Right lobe of liver (tissue), 6 donors: ENCODE measurements around the gene TMEM151B. TPM values are rescaled to one million over a fixed set of nuclear protein-coding genes. Genes with fewer than 3 reads are reported as not detected.
"Not testable (repeated sequence)": the region's sequence is repeated elsewhere in the genome, so short reads cannot be mapped to it uniquely, and the experiment has no call there.

Experiments used
- ATAC-seq, 4 donors: fragments of 200-7000 bp; cut with Tn5 transposase; one replicate each; pipeline ENCODE4 v1.9.1; 2020; ENCODE audit warnings: mild to moderate bottlenecking in 4 of 4, moderate library complexity in 4 of 4
- DNase-seq, 3 donors: peaks; one replicate each; pipeline ENCODE4 v3.0.0-alpha.2; 2020
- H3K27ac ChIP-seq, 3 donors: fragments of 200-600 bp; one replicate each; pipeline ENCODE4 v1.8.0; 2022
- H3K27me3 ChIP-seq, 2 donors: fragments of 200-600 bp; one replicate each; pipeline ENCODE4 v1.8.0; 2022
- H3K36me3 ChIP-seq, 4 donors: fragments of 200-600 bp; sonication (generic) in 1 of 4; one replicate each; pipeline versions ENCODE4 v1.5.1 to v1.8.0; 2017 to 2022; ENCODE audit warnings: control low read depth in 1 of 4
- H3K4me1 ChIP-seq, 4 donors: fragments of 200-600 bp; sonication (generic) in 1 of 4; one replicate each; pipeline versions ENCODE4 v1.5.1 to v1.8.0; 2017 to 2022; ENCODE audit warnings: control low read depth in 1 of 4
- H3K4me3 ChIP-seq, 3 donors: fragments of 200-600 bp; one replicate each; pipeline ENCODE4 v1.8.0; 2022
- H3K9me3 ChIP-seq, 4 donors: fragments of 200-600 bp; sonication (generic) in 1 of 4; one replicate each; pipeline versions ENCODE4 v1.5.1 to v1.8.0; 2017 to 2022; ENCODE audit warnings: control low read depth in 1 of 4
- CTCF ChIP-seq, 4 donors: fragments of 200-600 bp in 3 of 4; fragments of 450-650 bp in 1 of 4; IDR thresholded peaks; one replicate each; pipeline versions ENCODE4 v1.5.1 to v1.8.0; 2016 to 2022; ENCODE audit warnings: antibody characterized with exemption in 4 of 4, mild to moderate bottlenecking in 2 of 4
- POLR2A ChIP-seq: fragments of 450-650 bp; IDR thresholded peaks from one replicate; pipeline ENCODE4 v1.6.1; 2017; ENCODE audit warnings: antibody characterized with exemption, mild to moderate bottlenecking
- WGBS: methylation state at CpG from one replicate; pipeline ENCODE4 v1.1.6; 2018; ENCODE audit warnings: low coverage, low lambda C conversion rate; ENCODE audit not compliant: insufficient coverage; ENCODE audit errors: missing lambda C conversion rate; 5-methylcytosine and 5-hydroxymethylcytosine counted together
- intact Hi-C, 2 donors: fragments of 100-400 bp; cut with DNase I; formaldehyde crosslinking; loops; one replicate each; pipeline versions ENCODE4 v1.11.2 to v1.14.1; 2022
- total RNA-seq, 6 experiments: library from RNA; depleted of rRNA in 2 of 6; stranded (reverse); fragments of >200 nt in 2 of 6; fragmentation: NEBNext Ultra II Directional in 3 of 6; extraction: Animal tissue kit (Norgen Biotek cat#: 25700) in 3 of 6; gene quantifications; one replicate each; pipeline versions ENCODE4 v1.1.0 to v1.2.4, GENCODE V29; 2016 to 2023
- donor health status: DM: no; HTN: yes; CAD: no.
- donor health status: DM: no; HTN: no; CAD: no.
- donor health status: DM: no; HTN: no; CAD: no.
- donor health status: DM: no; HTN: yes; CAD: no.
- donor health status: DM: no; HTN: yes; CAD: no.

The TMEM151B gene
- total RNA-seq, 6 experiments from 2014 or later, result not detected

DNA sequence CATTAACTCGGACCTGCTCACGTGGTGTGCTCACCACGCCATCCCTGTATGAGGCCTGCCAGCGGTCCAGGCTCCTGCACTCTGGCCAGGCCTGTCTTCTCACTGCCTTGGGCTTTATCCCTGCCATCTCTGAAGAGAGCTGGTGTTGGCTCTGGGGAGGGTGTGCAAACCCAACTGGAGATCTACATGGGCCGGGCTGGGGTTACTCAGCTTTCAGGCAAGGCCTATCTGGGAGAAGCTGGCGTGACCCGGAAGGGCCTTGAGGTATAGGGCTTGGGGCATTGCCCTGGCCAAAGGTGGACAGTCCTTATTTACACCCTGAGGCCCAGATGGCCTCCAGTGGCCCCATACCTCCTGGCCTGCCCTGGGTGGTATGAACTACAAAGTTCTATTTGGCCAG, 41.8 kb upstream of the TMEM151B start:
- TF ChIP-seq CTCF (IDR thresholded peaks at IDR 0.05), result no peak
- no peak for TF ChIP-seq POLR2A
- DNase-seq (peak; percentile 73 to 91 (median 87)), ATAC-seq (peak; percentile 57 to 69 (median 62))
- peak overlapping the region; percentile 23 to 77 (median 32) for H3K27ac ChIP-seq
- no peak overlapping the region for H3K4me3 ChIP-seq
- 59% methylated on average over 3 of the region's 7 CpGs for WGBS
- intact Hi-C loops, result no loop called here
- peaks cover 0 to 12% (median 0%) of the 10 kb centered on the region in 4 donors for H3K36me3 ChIP-seq
- no peaks in the 10 kb centered on the region for H3K9me3 ChIP-seq
- H3K27me3 ChIP-seq, result no peaks in the 10 kb centered on the region
- H3K4me1 ChIP-seq, result peaks cover 0 to 80% (median 26%) of the 10 kb centered on the region in 4 donors

- Histone ChIP-seq H3K36me3 (peaks cover 0 to 12% (median 0%) of the 10 kb centered on the region in 4 donors), H3K27ac (peak overlapping the region; percentile 23 to 77 (median 32)), H3K4me3 (no peak overlapping the region), H3K27me3 (no peaks in the 10 kb centered on the region), H3K4me1 (peaks cover 0 to 82% (median 28%) of the 10 kb centered on the region in 4 donors), H3K9me3 (no peaks in the 10 kb centered on the region)
- intact Hi-C loops, result no loop called here
- TF ChIP-seq POLR2A (no peak), CTCF (IDR thresholded peaks at IDR 0.05) (no peak)
- peak in 1 of 4 donors; percentile 1 for ATAC-seq
- no peak for DNase-seq
- WGBS, result 32% methylated on average over 4 of the region's 5 CpGs
Observed at GRCh38 chr6:44228836-44229235, 41.4 kb upstream of the TMEM151B start.

DNA sequence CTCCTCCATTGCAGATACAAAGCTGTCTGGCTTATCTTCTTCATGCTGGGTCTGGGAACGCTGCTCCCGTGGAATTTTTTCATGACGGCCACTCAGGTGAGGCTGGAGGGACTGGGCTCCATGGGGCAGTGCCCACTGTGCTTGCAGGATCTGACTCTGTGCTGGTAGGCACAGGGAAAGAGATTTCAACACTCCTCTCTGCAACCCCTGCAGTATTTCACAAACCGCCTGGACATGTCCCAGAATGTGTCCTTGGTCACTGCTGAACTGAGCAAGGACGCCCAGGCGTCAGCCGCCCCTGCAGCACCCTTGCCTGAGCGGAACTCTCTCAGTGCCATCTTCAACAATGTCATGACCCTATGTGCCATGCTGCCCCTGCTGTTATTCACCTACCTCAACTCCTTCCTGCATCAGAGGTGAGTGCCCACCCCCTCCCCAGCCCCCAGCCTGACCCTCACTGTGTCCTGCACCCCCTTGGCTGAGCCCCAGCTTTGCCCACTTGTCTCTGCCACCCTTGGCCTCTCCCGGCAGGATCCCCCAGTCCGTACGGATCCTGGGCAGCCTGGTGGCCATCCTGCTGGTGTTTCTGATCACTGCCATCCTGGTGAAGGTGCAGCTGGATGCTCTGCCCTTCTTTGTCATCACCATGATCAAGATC, 40.7 kb upstream of the TMEM151B start:
- 30% methylated on average over 5 of the region's 11 CpGs for WGBS
- no peaks in the 10 kb centered on the region for H3K9me3 ChIP-seq
- peak; percentile 62 to 77 (median 68) for ATAC-seq
- no peak for TF ChIP-seq CTCF (IDR thresholded peaks at IDR 0.05)
- TF ChIP-seq POLR2A, result no peak
- peak overlapping the region in 1 of 3 donors; percentile 21 for H3K4me3 ChIP-seq
- peak overlapping the region in 2 of 3 donors; percentile 23 to 77 for H3K27ac ChIP-seq
- H3K27me3 ChIP-seq, result no peaks in the 10 kb centered on the region
- H3K36me3 ChIP-seq, result peaks cover 0 to 12% (median 0%) of the 10 kb centered on the region in 4 donors
- peaks cover 0 to 82% (median 30%) of the 10 kb centered on the region in 4 donors for H3K4me1 ChIP-seq
- intact Hi-C loops, result loop anchor here (5.0 to 10.0 kb wide), 3 partner anchors 55 to 125 kb away; no protein-coding TSS in a partner anchor
- peak; percentile 75 to 92 (median 88) for DNase-seq

DNA sequence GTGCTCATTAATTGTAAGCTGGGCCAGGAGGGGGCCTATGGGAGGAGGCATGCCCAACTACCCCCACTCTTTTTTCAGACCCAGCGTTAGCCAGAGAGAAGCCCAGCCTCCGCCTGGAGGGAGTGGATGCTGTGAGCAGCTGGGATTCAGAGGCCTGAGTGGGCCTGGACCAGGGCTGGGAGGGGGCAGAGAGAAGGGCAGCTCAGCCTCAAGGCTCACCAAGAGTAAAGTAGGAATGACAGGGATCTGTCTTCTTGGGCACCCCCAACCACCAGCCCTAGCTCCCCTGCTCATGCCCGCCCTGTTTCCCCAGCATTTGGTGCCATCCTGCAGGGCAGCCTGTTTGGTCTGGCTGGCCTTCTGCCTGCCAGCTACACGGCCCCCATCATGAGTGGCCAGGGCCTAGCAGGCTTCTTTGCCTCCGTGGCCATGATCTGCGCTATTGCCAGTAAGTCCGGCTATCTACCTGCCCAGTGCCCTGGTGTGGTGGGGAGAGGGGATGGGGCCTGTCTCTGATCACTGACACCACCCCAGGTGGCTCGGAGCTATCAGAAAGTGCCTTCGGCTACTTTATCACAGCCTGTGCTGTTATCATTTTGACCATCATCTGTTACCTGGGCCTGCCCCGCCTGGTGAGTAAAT, 40.1 kb upstream of the TMEM151B start:
- TF ChIP-seq POLR2A (no peak), CTCF (IDR thresholded peaks at IDR 0.05) (no peak)
- Histone ChIP-seq H3K4me1 (peaks cover 0 to 82% (median 33%) of the 10 kb centered on the region in 4 donors), H3K9me3 (no peaks in the 10 kb centered on the region), H3K36me3 (peaks cover 0 to 12% (median 0%) of the 10 kb centered on the region in 4 donors), H3K27me3 (no peaks in the 10 kb centered on the region), H3K4me3 (peak overlapping the region in 1 of 3 donors; percentile 21), H3K27ac (peak overlapping the region in 1 of 3 donors; percentile 77)
- WGBS, result 91% methylated on average over 4 of the region's 10 CpGs
- ATAC-seq (no peak), DNase-seq (no peak)
- intact Hi-C loops, result loop anchor here (5.0 to 10.0 kb wide), 3 partner anchors 55 to 125 kb away; no protein-coding TSS in a partner anchor

DNA sequence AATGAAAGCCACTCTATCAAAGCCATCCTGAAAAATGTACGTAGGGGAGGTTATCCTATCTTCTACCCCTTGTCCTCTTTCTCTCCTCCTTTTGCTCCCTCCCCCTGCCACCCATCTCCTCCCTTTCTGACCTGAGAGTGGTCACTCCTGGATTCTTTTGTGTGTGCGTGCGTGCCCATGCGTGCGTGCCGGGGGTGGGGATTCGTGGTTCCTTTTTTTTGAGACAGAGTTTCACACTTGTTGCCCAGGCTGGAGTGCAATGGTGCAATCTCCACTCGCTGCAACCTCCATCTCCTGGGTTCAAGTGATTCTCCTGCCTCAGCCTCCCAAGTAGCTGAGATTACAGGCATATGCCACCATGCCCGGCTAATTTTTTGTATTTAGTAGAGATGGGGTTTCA, 38.8 kb upstream of the TMEM151B start:
- WGBS, result 70% methylated on average over 3 of the region's 9 CpGs
- intact Hi-C loops, result loop anchor here (5.0 to 10.0 kb wide), 3 partner anchors 57 to 127 kb away; no protein-coding TSS in a partner anchor
- peaks cover 0 to 12% (median 0%) of the 10 kb centered on the region in 4 donors for H3K36me3 ChIP-seq
- ATAC-seq, H3K9me3 ChIP-seq, H3K27ac ChIP-seq, H3K4me3 ChIP-seq, H3K27me3 ChIP-seq, DNase-seq: not testable (repeated sequence)
- peaks cover 0 to 81% (median 32%) of the 10 kb centered on the region in 4 donors for H3K4me1 ChIP-seq
